GM18858 (cell line): ENCODE measurements around the gene TRH.

Experiments
- ATAC-seq: cut with Tn5 transposase; IDR thresholded peaks from one replicate; pipeline ENCODE4 v1.9.1; 2021; ENCODE audit not compliant: unreplicated experiment

The TRH gene

GRCh38 chr3:129974564-129974832 is at the start of gene TRH:
Gene TRH, plus strand, starts transcription at chr3:129974720. Its CDS starts 1,097 bp downstream, at chr3:129975817.
- no peak for ATAC-seq

GRCh38 chr3:129927072-129927471 is 47.4 kb upstream of the TRH start:
- ATAC-seq = no peak

GRCh38 chr3:129929383-129929782 is 45.1 kb upstream of the TRH start:
- ATAC-seq = no peak

GRCh38 chr3:129933471-129933870 is 41.0 kb upstream of the TRH start:
- ATAC-seq = no peak

- ATAC-seq = no peak
These were observed 40.0 kb upstream of the TRH start for GRCh38 chr3:129934234-129935123.

- no peak for ATAC-seq
These were observed 37.8 kb upstream of the TRH start for GRCh38 chr3:129936757-129937156.

- no peak for ATAC-seq
These were observed 36.8 kb upstream of the TRH start for GRCh38 chr3:129937717-129938116.

- no peak for ATAC-seq
These were observed 36.2 kb upstream of the TRH start for GRCh38 chr3:129938140-129938930.

- no peak for ATAC-seq
These were observed 34.4 kb upstream of the TRH start for GRCh38 chr3:129940086-129940485.

- ATAC-seq = no peak
These were observed 32.2 kb upstream of the TRH start for GRCh38 chr3:129942296-129942695.

GRCh38 chr3:129943020-129943419 is 31.5 kb upstream of the TRH start:
- no peak for ATAC-seq

- ATAC-seq = no peak
These were observed 29.8 kb upstream of the TRH start for GRCh38 chr3:129944709-129945108.

- no peak for ATAC-seq
These were observed 26.8 kb upstream of the TRH start for GRCh38 chr3:129947538-129948240.

- no peak for ATAC-seq
These were observed 24.0 kb upstream of the TRH start for GRCh38 chr3:129950318-129951046.

GRCh38 chr3:129952556-129953355 is 21.8 kb upstream of the TRH start:
- ATAC-seq = no peak

- no peak for ATAC-seq
These were observed 20.9 kb upstream of the TRH start for GRCh38 chr3:129953621-129954020.

- no peak for ATAC-seq
These were observed 20.0 kb upstream of the TRH start for GRCh38 chr3:129954514-129954913.

- no peak for ATAC-seq
These were observed 17.6 kb upstream of the TRH start for GRCh38 chr3:129956936-129957335.

GRCh38 chr3:129958755-129959154 is 15.8 kb upstream of the TRH start:
- no peak for ATAC-seq

GRCh38 chr3:129961141-129961541 is 13.4 kb upstream of the TRH start:
- no peak for ATAC-seq
